NB4 (cell line): Measurements from ENCODE around the gene MAN2B1.

Experiments used
- DNase-seq: peaks from one replicate; pipeline ENCODE4 v3.0.0; 2010; ENCODE audit warnings: low read depth
- H3K4me3 ChIP-seq: one replicate; pipeline ENCODE4 v1.5.1; 2011; ENCODE audit warnings: mild to moderate bottlenecking, low read depth, low read length, moderate library complexity
- MYC ChIP-seq: IDR thresholded peaks from 2 replicates; pipeline ENCODE4 v1.6.1; 2011; ENCODE audit warnings: low read depth, low read length
- POLR2A ChIP-seq: IDR thresholded peaks from 2 replicates; pipeline ENCODE4 v1.6.1; 2011; ENCODE audit warnings: mild to moderate bottlenecking; ENCODE audit not compliant: insufficient read length; ENCODE audit errors: extremely low read depth
- TF ChIP-seq, protein P1 (sequence below): IDR thresholded peaks from one replicate; pipeline ENCODE4 v1.5.1; 2012; ENCODE audit warnings: low read depth, low read length
- TF ChIP-seq, protein P2 (sequence below): IDR thresholded peaks from 2 replicates; pipeline ENCODE4 v1.6.1; 2011; ENCODE audit warnings: low read depth, low read length

The MAN2B1 gene

DNA sequence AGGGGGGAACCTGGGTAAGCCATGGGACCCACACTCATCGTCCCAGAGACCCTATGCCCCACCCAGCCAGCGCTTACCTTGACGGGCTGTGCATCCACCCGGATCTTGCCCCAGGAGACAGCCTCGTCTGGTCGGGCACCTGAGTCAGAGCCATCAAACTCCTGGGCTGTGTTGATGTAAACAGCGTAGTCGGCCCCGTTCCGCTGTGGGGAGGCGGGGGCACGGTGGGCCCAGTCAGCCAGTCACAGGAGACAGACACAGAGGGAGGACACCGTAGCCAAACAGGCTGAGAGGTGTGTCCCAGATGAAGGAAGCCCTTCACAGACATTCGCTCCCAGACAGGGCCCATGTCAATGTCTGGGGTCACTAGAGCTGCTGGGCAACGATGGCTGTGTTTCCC is 9.4 kb upstream of the MAN2B1 start:
- TF ChIP-seq MYC: no peak
- TF ChIP-seq, protein P1, sequence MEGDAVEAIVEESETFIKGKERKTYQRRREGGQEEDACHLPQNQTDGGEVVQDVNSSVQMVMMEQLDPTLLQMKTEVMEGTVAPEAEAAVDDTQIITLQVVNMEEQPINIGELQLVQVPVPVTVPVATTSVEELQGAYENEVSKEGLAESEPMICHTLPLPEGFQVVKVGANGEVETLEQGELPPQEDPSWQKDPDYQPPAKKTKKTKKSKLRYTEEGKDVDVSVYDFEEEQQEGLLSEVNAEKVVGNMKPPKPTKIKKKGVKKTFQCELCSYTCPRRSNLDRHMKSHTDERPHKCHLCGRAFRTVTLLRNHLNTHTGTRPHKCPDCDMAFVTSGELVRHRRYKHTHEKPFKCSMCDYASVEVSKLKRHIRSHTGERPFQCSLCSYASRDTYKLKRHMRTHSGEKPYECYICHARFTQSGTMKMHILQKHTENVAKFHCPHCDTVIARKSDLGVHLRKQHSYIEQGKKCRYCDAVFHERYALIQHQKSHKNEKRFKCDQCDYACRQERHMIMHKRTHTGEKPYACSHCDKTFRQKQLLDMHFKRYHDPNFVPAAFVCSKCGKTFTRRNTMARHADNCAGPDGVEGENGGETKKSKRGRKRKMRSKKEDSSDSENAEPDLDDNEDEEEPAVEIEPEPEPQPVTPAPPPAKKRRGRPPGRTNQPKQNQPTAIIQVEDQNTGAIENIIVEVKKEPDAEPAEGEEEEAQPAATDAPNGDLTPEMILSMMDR: no peak
- TF ChIP-seq, protein P2, sequence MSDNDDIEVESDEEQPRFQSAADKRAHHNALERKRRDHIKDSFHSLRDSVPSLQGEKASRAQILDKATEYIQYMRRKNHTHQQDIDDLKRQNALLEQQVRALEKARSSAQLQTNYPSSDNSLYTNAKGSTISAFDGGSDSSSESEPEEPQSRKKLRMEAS: no peak
- TF ChIP-seq POLR2A: no peak
- no peak for DNase-seq
- no peak overlapping the region for H3K4me3 ChIP-seq

DNA sequence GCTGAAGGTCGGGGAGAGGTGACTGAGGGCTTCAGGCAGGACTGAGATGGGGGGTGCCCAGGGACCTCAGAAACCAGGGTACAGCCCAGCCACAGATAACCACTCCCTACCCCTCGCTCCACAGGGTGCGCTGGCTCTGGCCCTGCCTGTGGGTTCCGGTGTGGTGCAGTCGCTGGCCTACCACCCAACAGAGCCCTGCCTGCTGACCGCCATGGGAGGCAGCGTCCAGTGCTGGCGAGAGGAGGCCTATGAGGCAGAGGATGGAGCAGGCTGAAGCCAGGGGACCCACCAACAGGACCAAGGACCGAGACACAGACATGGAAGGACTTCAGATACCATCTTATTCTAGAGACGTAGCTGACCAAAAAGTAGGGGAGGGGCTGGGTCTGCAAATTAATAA is 8.9 kb upstream of the MAN2B1 start:
- no peak overlapping the region for H3K4me3 ChIP-seq
- no peak for DNase-seq
- no peak for TF ChIP-seq MYC
- TF ChIP-seq POLR2A: no peak
- TF ChIP-seq, protein P1: no peak
- TF ChIP-seq, protein P2: no peak

DNA sequence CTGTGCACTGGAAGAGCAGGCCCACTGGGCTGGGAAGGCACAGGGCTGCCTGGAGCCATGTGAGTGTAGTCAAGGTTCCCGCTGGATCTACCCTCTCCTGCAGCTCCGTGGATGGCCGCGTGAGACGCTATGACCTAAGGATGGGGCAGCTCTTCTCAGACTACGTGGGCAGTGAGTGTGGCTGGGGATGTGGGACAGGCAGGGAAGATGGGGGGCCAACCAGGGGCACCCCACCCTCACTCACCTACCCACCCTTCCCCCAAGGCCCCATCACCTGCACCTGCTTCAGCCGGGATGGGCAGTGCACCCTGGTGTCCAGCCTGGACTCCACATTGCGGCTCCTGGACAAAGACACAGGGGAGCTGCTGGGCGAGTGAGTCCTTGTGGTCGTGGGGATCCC is 6.2 kb upstream of the MAN2B1 start:
- TF ChIP-seq, protein P1: no peak
- TF ChIP-seq MYC: no peak
- TF ChIP-seq POLR2A: no peak
- TF ChIP-seq, protein P2: no peak
- no peak overlapping the region for H3K4me3 ChIP-seq
- DNase-seq: no peak

DNA sequence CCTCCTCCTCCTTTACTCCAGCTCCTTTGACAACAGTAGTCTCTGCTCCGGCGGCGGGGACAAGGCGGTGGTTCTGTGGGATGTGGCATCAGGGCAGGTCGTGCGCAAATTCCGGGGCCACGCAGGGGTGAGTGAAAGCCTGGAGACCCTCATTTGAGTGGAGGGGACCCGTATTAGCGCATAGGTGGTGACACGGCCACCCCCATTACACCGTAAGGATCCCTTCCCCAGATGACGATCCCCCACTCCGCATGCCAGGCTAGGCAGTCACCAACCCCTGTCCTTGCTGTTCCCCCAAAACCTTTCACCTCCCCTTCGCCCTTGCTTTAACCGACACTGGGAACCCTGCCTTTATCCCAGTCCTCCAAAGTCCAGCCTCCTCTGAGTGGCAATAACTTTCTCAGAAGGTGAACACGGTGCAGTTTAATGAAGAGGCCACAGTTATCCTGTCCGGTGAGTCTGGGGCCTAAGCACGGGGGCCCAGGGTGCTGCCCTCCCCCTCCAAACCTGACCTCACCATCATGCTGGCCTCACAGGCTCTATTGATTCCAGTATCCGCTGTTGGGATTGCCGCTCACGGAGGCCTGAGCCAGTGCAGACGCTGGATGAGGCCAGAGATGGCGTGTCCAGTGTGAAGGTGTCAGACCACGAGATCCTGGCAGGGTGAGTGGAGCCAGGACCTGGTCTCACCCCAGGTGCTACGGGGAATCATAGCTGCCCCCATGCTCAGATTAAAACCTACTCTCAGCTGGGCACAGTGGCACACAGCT is 3.8 kb upstream of the MAN2B1 start:
- TF ChIP-seq POLR2A (no peak), MYC (no peak)
- TF ChIP-seq, protein P1: no peak
- TF ChIP-seq, protein P2: no peak
- H3K4me3 ChIP-seq: peak overlapping the region; percentile 68
- no peak for DNase-seq

DNA sequence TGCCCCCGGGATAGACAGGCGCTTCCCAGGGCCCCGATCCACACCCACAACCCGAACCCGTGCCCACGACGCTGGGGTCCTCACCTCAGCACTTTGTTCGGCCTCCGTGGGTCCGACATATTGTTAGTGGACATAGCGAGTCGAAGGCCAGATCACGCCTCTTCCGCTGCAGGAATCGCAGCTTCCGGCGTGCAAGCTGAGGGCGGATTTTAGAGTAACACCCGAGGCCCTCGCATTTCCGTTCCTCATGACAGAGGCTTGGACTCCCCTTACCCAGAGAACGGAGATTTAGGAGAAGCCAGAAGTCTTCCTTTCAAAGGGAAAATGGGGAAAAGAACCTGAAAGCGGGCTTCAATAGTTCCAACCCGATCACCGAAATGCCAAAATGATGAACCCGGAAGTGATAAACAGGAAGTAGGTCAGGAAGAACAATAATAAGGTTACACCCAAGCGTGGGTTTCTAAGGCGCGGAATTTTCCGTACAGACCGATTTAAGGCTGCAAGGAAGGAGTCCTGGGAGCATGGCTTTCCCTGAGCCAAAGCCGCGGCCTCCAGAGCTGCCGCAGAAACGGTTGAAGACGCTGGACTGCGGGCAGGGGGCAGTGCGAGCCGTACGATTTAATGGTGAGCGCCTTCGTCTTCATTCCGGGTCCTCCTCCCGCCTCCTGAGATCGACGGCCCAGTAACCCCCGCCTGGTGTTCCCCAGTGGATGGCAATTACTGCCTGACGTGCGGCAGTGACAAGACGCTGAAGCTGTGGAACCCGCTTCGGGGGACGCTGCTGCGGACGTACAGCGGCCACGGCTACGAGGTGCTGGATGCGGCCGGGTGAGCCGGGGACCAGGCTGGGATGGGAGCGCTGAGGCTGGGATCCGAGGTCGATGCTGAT is 3.0 kb upstream of the MAN2B1 start:
- DNase-seq: peak; percentile 86
- H3K4me3 ChIP-seq: peak overlapping the region; percentile 68
- TF ChIP-seq, protein P2: peak; percentile 15; the same call in 1 of the 2 replicates
- TF ChIP-seq, protein P1: no peak
- peak; percentile 37 for TF ChIP-seq POLR2A
- peak; percentile 66 for TF ChIP-seq MYC
